KMS-11 (cell line): ENCODE results near the gene TANGO2.

Experiments
- H2AFZ ChIP-seq: fragments of 200-600 bp; sonication (generic); 2 replicates; pipeline ENCODE4 v1.6.1; 2016; ENCODE audit warnings: antibody characterized with exemption, mixed run types, low read depth
- H3K27ac ChIP-seq: fragments of 200-600 bp; sonication (generic); 2 replicates; pipeline ENCODE4 v1.6.1; 2016; ENCODE audit warnings: mild to moderate bottlenecking, mixed run types
- H3K27me3 ChIP-seq: fragments of 200-600 bp; sonication (generic); 2 replicates; pipeline ENCODE4 v1.6.1; 2017; ENCODE audit warnings: mild to moderate bottlenecking, low read depth, mixed run types, moderate library complexity; ENCODE audit not compliant: insufficient read depth
- H3K36me3 ChIP-seq: fragments of 200-600 bp; sonication (generic); 2 replicates; pipeline ENCODE4 v1.6.1; 2017; ENCODE audit warnings: mild to moderate bottlenecking, mixed run types; ENCODE audit not compliant: insufficient read depth
- H3K4me1 ChIP-seq: fragments of 200-600 bp; sonication (generic); 2 replicates; pipeline ENCODE4 v1.6.1; 2016; ENCODE audit warnings: mild to moderate bottlenecking, low read depth, mixed run types; ENCODE audit not compliant: poor library complexity, severe bottlenecking
- H3K4me2 ChIP-seq: fragments of 200-600 bp; sonication (generic); 2 replicates; pipeline ENCODE4 v1.7.0; 2016; ENCODE audit warnings: mild to moderate bottlenecking, mixed run types
- H3K4me3 ChIP-seq: fragments of 200-600 bp; sonication (generic); IDR thresholded peaks from 2 replicates; pipeline ENCODE4 v1.6.1; 2017; ENCODE audit warnings: low read depth, low read length, mixed read lengths; ENCODE audit not compliant: insufficient read depth
- H3K79me2 ChIP-seq: fragments of 200-600 bp; sonication (generic); 2 replicates; pipeline ENCODE4 v1.6.1; 2016; ENCODE audit warnings: low read depth, mixed run types; ENCODE audit not compliant: insufficient read depth
- H3K9ac ChIP-seq: fragments of 200-600 bp; sonication (generic); 2 replicates; pipeline ENCODE4 v1.6.1; 2016; ENCODE audit warnings: mild to moderate bottlenecking, mixed run types
- H4K20me1 ChIP-seq: fragments of 200-600 bp; sonication (generic); 2 replicates; pipeline ENCODE4 v1.6.1; 2016; ENCODE audit warnings: mild to moderate bottlenecking, mixed run types; ENCODE audit not compliant: insufficient read depth
- CTCF ChIP-seq: fragments of 200-600 bp; sonication (generic); conservative IDR thresholded peaks from 2 replicates; pipeline ENCODE4 v1.6.1; 2017; ENCODE audit warnings: low read depth, mild to moderate bottlenecking, antibody characterized with exemption, low read length, moderate library complexity, mixed read lengths

Gene TANGO2

DNA sequence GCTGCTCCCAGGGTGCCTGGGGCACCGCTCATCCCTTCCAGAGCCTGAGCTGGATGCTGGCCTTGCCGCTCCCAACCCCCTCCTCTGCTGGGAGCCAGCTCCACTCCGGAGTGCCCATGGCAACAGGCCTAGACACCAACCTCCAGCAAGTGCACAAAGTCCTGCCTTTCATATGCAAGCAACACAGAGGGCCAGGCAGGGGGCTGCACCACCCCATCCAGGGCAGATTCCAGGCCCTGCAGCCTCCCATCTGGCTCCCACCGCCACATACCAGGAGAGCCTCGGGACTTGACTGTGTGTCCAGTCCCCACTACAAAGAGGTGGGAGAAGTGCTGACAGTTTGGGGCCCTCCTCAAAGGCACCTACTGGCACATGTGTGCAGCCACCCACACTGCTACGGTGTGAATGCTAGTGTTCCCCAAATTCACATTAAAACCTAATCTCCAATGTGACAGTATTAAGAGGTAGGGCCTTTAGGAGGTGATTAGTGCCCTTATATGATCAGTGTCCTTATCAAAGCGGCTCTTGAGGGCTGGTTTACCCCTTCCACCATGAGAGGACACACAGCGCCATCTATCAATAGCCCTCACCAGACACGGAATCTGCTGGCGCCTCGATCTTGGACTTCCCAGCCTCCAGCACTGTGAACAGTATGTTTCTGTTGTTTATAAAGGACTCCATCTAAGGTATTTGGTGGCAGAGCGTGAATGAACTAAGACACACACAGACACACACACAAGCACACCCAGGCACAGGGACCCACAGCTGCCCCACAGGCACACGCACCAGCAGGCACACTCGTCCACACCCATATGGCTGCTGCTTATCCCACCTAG is 20.4 kb upstream of the TANGO2 start:
- TF ChIP-seq CTCF: no peak
- no peak overlapping the region for H3K4me3 ChIP-seq
- no peaks in the 10 kb centered on the region for H4K20me1 ChIP-seq
- H2AFZ ChIP-seq: no peak overlapping the region
- H3K36me3 ChIP-seq: no peaks in the 10 kb centered on the region
- peaks cover 7% of the 10 kb centered on the region; the same call in 1 of the 2 replicates for H3K27me3 ChIP-seq
- no peaks in the 10 kb centered on the region for H3K4me1 ChIP-seq
- no peak overlapping the region for H3K4me2 ChIP-seq
- no peak overlapping the region for H3K9ac ChIP-seq
- no peaks in the 10 kb centered on the region for H3K79me2 ChIP-seq
- no peak overlapping the region for H3K27ac ChIP-seq

GRCh38 chr22:20001082-20001638 is 19.8 kb upstream of the TANGO2 start:
- H3K4me2 ChIP-seq: no peak overlapping the region
- TF ChIP-seq CTCF: no peak
- no peak overlapping the region for H3K27ac ChIP-seq
- H3K27me3 ChIP-seq: peaks cover 7% of the 10 kb centered on the region; the same call in 1 of the 2 replicates
- H2AFZ ChIP-seq: no peak overlapping the region
- H3K4me1 ChIP-seq: no peaks in the 10 kb centered on the region
- H3K9ac ChIP-seq: no peak overlapping the region
- no peaks in the 10 kb centered on the region for H3K36me3 ChIP-seq
- H4K20me1 ChIP-seq: no peaks in the 10 kb centered on the region
- H3K4me3 ChIP-seq: no peak overlapping the region
- no peaks in the 10 kb centered on the region for H3K79me2 ChIP-seq

- H3K79me2 ChIP-seq: no peaks in the 10 kb centered on the region
- H2AFZ ChIP-seq: no peak overlapping the region
- no peak overlapping the region for H3K4me2 ChIP-seq
- no peak overlapping the region for H3K27ac ChIP-seq
- no peak for TF ChIP-seq CTCF
- H3K36me3 ChIP-seq: no peaks in the 10 kb centered on the region
- H3K27me3 ChIP-seq: no peaks in the 10 kb centered on the region; the same call in 1 of the 2 replicates
- H3K4me3 ChIP-seq: no peak overlapping the region
- no peak overlapping the region for H3K9ac ChIP-seq
- H4K20me1 ChIP-seq: no peaks in the 10 kb centered on the region
- H3K4me1 ChIP-seq: no peaks in the 10 kb centered on the region
Measured at GRCh38 chr22:20002128-20002527, 18.8 kb upstream of the TANGO2 start.

- H3K4me2 ChIP-seq: no peak overlapping the region
- H3K27me3 ChIP-seq: no peaks in the 10 kb centered on the region
- H3K27ac ChIP-seq: no peak overlapping the region
- H4K20me1 ChIP-seq: no peaks in the 10 kb centered on the region
- no peaks in the 10 kb centered on the region for H3K36me3 ChIP-seq
- no peaks in the 10 kb centered on the region for H3K4me1 ChIP-seq
- no peak overlapping the region for H3K4me3 ChIP-seq
- no peak overlapping the region for H2AFZ ChIP-seq
- TF ChIP-seq CTCF: no peak
- H3K9ac ChIP-seq: no peak overlapping the region
- H3K79me2 ChIP-seq: no peaks in the 10 kb centered on the region
Measured at GRCh38 chr22:20002636-20003035, 18.3 kb upstream of the TANGO2 start.
